Adrenal gland (tissue), 5 donors: Measurements from ENCODE around the gene ZNF560.

Experiments used
- POLR2A ChIP-seq, 2 donors: fragments of 450-650 bp; IDR thresholded peaks; one replicate each; pipeline ENCODE4 v1.6.1; 2017; ENCODE audit warnings: antibody characterized with exemption in 2 of 2, mild to moderate bottlenecking in 2 of 2, moderate library complexity in 1 of 2
- TF ChIP-seq, protein P1 (sequence below), 6 experiments: fragments of 450-650 bp in 4 of 6; fragments of 200-600 bp in 2 of 6; sonication (generic) in 1 of 6; IDR thresholded peaks; 1 replicate in 5 of 6; 2 replicates in 1 of 6; pipeline versions ENCODE4 v1.5.1 to v1.8.0; 2016 to 2021; ENCODE audit warnings: antibody characterized with exemption in 6 of 6, mild to moderate bottlenecking in 2 of 6, moderate library complexity in 1 of 6
- donor health status: DM: no; HTN: no; CAD: no.

- TF ChIP-seq POLR2A (IDR thresholded peaks at IDR 0.05), result no peak
- TF ChIP-seq, protein P1, sequence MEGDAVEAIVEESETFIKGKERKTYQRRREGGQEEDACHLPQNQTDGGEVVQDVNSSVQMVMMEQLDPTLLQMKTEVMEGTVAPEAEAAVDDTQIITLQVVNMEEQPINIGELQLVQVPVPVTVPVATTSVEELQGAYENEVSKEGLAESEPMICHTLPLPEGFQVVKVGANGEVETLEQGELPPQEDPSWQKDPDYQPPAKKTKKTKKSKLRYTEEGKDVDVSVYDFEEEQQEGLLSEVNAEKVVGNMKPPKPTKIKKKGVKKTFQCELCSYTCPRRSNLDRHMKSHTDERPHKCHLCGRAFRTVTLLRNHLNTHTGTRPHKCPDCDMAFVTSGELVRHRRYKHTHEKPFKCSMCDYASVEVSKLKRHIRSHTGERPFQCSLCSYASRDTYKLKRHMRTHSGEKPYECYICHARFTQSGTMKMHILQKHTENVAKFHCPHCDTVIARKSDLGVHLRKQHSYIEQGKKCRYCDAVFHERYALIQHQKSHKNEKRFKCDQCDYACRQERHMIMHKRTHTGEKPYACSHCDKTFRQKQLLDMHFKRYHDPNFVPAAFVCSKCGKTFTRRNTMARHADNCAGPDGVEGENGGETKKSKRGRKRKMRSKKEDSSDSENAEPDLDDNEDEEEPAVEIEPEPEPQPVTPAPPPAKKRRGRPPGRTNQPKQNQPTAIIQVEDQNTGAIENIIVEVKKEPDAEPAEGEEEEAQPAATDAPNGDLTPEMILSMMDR (IDR thresholded peaks at IDR 0.05), result no peak
Observed at GRCh38 chr19:9498183-9498902, at the start of gene ZNF560.
